ENCODE results near the gene SVOP. TPM values are rescaled to one million over a fixed set of nuclear protein-coding genes. Genes with fewer than 3 reads are reported as not detected.

The SVOP gene
- polyA plus RNA-seq, 3 donors = not detected

GRCh38 chr12:108933949-108934348, 86.9 kb downstream of the SVOP start:
- Mint-ChIP-seq H3K27ac (no peak overlapping the region), H3K4me1 (peaks cover 8% of the 10 kb centered on the region)
- H3K27ac ChIP-seq (ENCODE audit: low read depth in 1 of 2, low read length in 2 of 2) = no peak overlapping the region

GRCh38 chr12:108930756-108931155, 90.1 kb downstream of the SVOP start:
- Histone ChIP-seq H3K9me3 (replicated peaks in 1 of 2; ENCODE audit: control insufficient read depth in 1 of 2, insufficient read depth in 1 of 2, low read length in 2 of 2) (no peaks in the 10 kb centered on the region), H3K4me3 (replicated peaks in 1 of 3; ENCODE audit: low read depth in 2 of 3, low read length in 3 of 3) (no peak overlapping the region), H3K9ac (ENCODE audit: insufficient read depth, low read length, poor library complexity, severe bottlenecking) (no peak overlapping the region), H2AFZ (ENCODE audit: insufficient read depth, low read depth, low read length, poor library complexity, severe bottlenecking) (no peak overlapping the region), H3K4me1 (ENCODE audit: control insufficient read depth in 1 of 2, insufficient read depth in 2 of 2, low read length in 2 of 2) (peaks cover 10 to 13% of the 10 kb centered on the region in 2 donors), H4K20me1 (ENCODE audit: insufficient read depth, low read length) (no peaks in the 10 kb centered on the region), H3K27me3 (ENCODE audit: control insufficient read depth in 2 of 2, insufficient read depth in 2 of 2, low read length in 2 of 2) (no peaks in the 10 kb centered on the region), H3K27ac (ENCODE audit: low read depth in 1 of 2, low read length in 2 of 2) (peak overlapping the region in 1 of 2 donors; percentile 26), H3K4me2 (replicated peaks; ENCODE audit: extremely low read depth, low read length, poor library complexity, severe bottlenecking) (no peak overlapping the region), H3K36me3 (replicated peaks in 1 of 2; ENCODE audit: control insufficient read depth in 1 of 2, insufficient read depth in 2 of 2, low read length in 2 of 2) (no peaks in the 10 kb centered on the region), H3K79me2 (ENCODE audit: insufficient read depth, low read length) (no peaks in the 10 kb centered on the region)
- H3K9me3 Mint-ChIP-seq = peaks cover 0 to 1% (median 0%) of the 10 kb centered on the region in 7 donors
- no peak for TF ChIP-seq CTCF (IDR thresholded peaks at IDR 0.05)
- H3K27me3 Mint-ChIP-seq (ENCODE audit: low read depth in 3 of 3) = peaks cover 0 to 3% (median 1%) of the 10 kb centered on the region in 3 donors
- peak overlapping the region in 1 of 7 donors; percentile 28 for H3K27ac Mint-ChIP-seq
- no peak overlapping the region for H3K4me3 Mint-ChIP-seq
- 100% methylated on average over 1 of the region's 3 CpGs for WGBS (ENCODE audit: insufficient coverage)
- intact Hi-C loops (cut with micrococcal nuclease) = no loop called here
- peaks cover 8% of the 10 kb centered on the region for H3K4me1 Mint-ChIP-seq
- H3K36me3 Mint-ChIP-seq = no peaks in the 10 kb centered on the region
- no peak for DNase-seq

More at GRCh38 chr12:108933949-108934348, 86.9 kb downstream of the SVOP start:
- H2AFZ ChIP-seq (ENCODE audit: insufficient read depth, low read depth, low read length, poor library complexity, severe bottlenecking) = no peak overlapping the region
- H3K4me1 ChIP-seq (ENCODE audit: control insufficient read depth in 1 of 2, insufficient read depth in 2 of 2, low read length in 2 of 2) = peaks cover 10 to 13% of the 10 kb centered on the region in 2 donors
- H4K20me1 ChIP-seq (ENCODE audit: insufficient read depth, low read length) = no peaks in the 10 kb centered on the region
- H3K9me3 ChIP-seq (replicated peaks in 1 of 2; ENCODE audit: control insufficient read depth in 1 of 2, insufficient read depth in 1 of 2, low read length in 2 of 2) = no peaks in the 10 kb centered on the region
- no peaks in the 10 kb centered on the region for H3K36me3 ChIP-seq (replicated peaks in 1 of 2; ENCODE audit: control insufficient read depth in 1 of 2, insufficient read depth in 2 of 2, low read length in 2 of 2)
- no peak for DNase-seq
- WGBS (ENCODE audit: insufficient coverage) = 100% methylated on average over 3 of the region's 6 CpGs
- H3K9ac ChIP-seq (ENCODE audit: insufficient read depth, low read length, poor library complexity, severe bottlenecking) = no peak overlapping the region
- H3K36me3 Mint-ChIP-seq = no peaks in the 10 kb centered on the region
- peaks cover 0 to 4% (median 1%) of the 10 kb centered on the region in 3 donors for H3K27me3 Mint-ChIP-seq (ENCODE audit: low read depth in 3 of 3)
- intact Hi-C loops (cut with micrococcal nuclease) = no loop called here
- TF ChIP-seq CTCF (IDR thresholded peaks at IDR 0.05) = no peak
- H3K79me2 ChIP-seq (ENCODE audit: insufficient read depth, low read length) = no peaks in the 10 kb centered on the region
- H3K9me3 Mint-ChIP-seq = no peaks in the 10 kb centered on the region
- H3K4me2 ChIP-seq (replicated peaks; ENCODE audit: extremely low read depth, low read length, poor library complexity, severe bottlenecking) = no peak overlapping the region
- H3K27me3 ChIP-seq (ENCODE audit: control insufficient read depth in 2 of 2, insufficient read depth in 2 of 2, low read length in 2 of 2) = no peaks in the 10 kb centered on the region
- no peak overlapping the region for H3K4me3 ChIP-seq (replicated peaks in 1 of 3; ENCODE audit: low read depth in 2 of 3, low read length in 3 of 3)
- H3K4me3 Mint-ChIP-seq = no peak overlapping the region

Data from CD14-positive monocyte (primary cell).